Measurements from ENCODE around the gene B4GALNT3.

Gene B4GALNT3

DNA sequence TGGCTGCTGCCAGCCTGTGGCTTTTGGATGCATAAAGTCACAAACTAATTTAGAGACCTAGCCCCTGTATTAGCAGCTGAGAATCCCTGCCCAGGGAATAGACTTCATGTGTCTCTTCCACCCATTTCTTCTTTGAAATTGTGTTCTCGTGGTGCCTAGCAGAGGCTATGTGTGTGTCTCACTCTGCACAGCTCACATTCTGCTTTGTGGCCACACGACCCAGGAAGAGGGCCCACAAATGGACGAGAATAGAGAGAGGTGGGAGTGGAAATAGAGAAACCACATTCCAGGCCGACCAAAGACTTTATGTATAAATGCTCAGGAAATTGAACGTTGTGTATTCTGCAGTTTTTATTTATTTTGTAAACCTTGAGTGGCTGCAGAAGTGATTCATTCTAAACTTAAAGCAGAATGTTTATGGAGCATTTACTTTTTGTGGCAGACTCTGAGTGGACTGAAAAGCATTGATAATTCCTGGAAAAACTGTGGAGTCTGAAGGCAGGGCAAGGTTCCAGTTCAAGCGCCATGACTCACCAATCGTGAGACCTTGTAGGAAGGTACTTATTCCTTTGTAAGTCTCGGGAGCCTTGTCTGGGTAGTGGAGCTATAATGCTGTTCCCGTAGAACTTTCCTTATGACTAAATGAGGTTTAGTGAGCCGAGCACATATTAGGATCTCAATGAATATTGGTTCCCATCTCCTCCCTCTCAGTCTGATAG lies 9.1 kb downstream of the B4GALNT3 start:
- DNase-seq = no peak

DNA sequence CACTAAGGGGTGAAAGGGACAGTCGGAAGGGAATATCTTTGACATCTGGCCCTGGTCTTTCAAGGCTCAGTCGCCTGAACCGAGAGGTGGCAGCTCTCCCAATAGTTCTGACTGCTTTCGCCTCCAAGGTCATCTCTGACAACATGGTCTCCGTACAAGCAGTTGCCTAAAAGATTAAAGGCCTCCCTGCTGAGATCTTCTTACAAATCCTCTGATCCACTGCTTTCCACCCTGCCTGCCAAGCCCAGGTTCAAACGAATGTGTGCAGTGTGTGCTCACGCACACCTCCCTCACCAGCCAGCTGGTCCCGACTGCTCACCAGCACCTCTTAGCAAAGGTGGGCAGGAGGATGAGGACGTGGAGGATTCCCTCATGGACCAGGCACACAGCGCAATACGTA lies 10.4 kb downstream of the B4GALNT3 start:
- no peak for DNase-seq

DNA sequence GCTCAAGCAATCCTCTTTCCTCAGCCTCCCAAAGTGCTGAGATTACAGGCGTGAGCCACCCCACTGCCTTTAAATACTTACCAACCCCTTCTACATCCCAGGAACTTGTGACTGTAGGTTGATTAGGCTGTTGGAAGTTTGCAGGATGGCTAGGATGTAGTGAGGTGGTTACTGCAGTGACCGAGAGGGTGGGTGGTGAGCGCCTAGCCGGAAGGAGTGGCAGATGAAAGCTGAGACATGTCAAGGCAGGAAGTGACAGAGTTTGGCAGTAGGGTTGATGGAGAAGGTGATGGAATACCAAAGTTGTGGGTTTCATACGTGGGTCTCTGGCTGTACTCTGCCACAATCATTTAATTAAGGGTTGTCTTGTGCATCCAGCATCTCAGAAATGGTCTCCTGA lies 13.5 kb downstream of the B4GALNT3 start:
- DNase-seq = no peak

DNA sequence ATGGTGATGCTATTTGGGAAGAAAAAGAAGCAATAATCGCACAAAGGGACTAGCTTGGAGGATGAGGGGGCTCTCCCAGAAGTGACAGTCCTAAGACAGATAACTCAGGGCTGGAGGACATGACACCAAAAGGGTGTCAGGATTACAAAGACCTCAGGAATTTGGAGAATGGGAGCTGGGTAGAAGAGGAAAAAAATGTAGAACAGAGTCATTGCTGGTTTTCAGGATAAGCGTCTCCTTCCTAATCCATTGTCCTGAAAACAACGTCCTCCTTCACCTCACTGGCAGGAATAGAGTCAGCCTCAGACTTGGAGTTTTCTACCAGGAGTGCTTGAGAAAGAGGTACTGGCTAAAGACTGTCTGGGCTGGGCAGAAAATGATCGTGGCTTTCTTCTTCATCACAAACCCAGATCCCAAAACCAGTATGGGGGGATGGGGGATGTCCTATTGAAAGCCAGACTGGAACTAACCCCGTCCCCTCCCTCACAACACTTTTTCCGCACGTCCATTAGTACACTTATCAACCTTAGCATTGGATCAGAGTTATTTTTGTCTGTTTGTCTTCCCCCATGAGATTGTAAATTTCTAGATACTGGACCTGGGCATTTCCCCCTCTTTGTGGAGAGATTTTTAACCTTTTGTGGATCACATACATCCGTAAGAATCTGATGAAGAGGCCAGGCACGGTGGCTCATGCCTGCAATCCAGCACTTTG lies 14.3 kb downstream of the B4GALNT3 start:
- DNase-seq = no peak

DNA sequence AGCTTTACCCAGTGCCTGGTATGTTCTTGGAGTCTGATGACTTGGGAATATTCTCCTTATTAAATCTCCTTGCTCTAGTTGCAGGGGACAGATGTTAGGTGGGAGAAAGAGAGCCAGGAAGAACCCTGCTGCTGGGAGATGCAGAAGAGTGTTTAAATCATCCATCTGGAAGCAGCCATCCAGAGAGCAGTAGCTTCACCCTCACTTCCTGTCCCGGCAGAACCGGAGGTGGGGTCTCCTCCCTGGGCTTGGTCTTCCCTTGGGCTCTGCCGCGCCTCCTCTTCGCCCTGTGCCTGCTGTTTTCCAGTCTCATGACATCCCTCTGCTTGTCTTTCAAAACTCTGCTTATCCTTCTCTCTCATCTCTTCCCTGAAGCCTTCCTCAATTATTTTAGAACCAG lies 15.5 kb downstream of the B4GALNT3 start:
- DNase-seq = no peak

DNA sequence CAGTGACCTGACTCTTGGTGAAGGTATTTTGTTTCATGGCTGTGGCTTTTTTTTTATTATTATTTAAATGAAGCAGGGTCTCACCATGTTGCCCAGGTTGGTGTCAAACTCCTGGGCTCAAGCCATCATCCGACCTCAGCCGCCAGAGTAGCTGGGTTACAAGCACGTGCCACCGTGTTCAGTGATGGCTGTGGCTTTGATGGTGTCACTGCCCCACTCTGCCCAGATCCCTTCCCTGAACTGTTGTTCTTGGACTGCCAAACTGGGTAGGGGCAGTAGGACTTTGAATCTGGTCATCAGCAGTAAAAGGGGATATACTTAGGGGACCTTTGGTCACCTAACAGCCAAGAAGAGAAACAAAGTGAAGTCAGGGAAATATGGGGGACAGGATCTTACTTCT lies 19.4 kb downstream of the B4GALNT3 start:
- DNase-seq = no peak

DNA sequence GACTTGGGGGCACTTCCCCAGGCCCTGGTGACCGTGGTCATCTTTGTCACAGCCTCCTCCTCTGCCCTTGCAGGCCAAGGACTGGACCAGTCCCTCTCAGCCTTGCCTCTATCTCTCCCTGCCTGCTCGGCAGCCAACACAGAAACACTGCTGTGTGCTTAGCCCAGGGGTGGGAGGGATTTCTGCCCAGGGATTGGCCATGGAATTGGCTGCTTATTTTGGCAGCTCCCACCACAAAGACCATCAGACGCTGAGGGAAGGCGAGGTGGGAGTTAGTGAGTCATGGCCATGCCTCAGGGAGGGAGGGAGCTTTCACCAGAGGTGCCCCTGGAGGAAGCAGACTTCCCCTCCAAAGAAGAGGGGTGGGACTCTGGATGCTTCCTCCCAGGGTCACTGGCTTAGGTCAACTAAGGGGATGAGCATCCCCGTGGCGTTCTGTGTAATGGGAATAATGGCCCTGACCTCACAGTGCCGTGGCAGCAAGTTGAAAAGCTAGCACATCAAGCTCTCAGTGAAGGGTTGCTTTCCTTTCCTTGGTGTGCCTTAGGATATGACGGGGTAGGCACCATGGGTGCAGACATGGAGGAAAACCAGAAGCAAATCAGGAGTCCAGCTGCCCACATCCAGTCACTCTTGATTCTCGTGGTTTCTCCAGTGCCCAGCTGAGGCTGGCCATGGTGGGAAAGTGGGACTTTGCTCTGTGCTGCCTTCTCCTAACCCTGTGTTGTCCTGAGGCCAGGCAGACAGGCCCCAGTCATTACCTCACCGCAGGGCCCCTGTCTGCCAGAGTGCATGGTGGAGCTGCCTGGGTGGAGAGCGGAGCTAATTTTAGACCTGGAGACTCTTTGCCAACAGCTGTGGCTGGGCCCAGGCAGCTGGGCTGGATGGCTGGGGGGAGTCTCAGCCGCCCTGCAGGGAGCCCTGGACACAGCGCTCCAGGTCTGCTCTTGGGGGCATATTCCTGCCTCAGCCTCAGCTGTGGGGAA lies 21.4 kb downstream of the B4GALNT3 start:
- no peak for DNase-seq

DNA sequence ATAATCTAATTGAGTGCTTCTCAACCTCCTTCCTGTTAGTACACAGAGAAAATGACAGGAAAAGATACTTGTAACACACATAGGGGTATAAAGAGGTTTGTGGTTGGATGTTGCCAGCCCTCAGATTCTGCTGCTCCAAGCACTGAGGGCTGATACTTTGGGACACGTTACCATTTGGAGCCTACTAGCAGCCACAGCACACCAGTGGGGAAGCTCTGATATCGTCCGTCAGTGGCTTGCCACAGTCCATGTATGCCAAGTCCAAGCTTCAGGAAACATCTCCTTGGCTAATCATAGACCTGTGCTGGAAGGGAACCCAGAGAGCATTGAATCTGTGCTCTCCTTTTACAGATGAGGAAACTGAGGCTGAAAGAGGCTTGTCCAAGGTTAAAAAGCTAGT lies 22.3 kb downstream of the B4GALNT3 start:
- no peak for DNase-seq

DNA sequence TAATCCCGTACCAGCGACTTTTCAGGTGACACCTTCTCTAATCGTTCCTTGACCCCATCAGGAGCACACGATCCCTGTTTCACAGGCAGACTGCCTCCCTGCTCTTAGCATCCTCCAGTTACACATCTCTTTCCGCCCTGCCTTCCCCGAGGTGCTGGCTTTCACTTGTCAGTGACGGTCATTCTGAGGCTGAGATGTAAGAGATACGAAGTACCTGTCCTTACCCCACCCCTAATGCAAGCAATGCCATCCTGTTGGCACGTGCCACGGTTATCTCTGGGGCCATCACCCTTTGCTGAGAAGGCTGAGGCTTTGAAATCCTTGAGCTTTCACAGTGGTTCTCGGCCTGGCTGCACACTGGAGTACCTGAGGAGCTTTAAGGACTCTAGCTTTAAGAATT lies 24.4 kb downstream of the B4GALNT3 start:
- DNase-seq = no peak

DNA sequence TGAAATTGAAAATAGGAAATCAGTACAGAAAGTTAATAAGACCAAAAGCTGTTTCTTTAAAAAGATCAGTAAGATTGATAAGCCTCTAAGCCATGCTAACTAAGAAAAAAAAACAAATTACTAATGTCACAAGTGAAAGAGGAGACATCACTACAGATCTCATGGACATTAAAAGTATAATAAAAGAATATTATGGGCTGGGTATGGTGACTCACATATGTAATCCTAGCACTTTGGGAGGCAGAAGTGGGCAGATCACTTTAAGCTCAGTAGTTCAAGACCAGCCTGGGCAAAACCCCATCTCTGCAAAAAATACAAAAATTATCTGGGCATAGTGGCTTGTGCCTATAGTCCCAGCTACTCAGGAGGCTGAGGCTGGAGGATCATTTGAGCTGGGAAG lies 30.5 kb downstream of the B4GALNT3 start:
- DNase-seq = no peak

DNA sequence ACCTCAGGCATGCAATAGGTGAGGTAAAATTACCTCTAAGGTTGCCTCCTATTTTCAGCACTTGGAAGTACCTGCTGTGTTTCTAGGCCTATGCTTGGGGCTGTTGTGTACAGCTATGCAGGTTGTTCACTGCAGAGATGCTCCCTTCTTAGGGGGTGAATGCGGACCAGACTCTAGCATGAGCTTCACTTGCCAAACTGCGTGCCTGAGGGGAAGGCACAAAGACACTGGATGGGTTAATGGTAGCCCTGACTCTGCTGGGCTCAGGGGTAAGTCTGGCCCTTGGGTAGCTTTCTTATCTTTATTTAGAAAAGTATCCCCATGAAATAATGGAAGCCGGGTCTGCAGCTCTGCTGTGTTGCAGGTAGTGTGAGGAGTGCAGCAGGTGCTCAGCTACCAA lies 35.7 kb downstream of the B4GALNT3 start:
- no peak for DNase-seq

DNA sequence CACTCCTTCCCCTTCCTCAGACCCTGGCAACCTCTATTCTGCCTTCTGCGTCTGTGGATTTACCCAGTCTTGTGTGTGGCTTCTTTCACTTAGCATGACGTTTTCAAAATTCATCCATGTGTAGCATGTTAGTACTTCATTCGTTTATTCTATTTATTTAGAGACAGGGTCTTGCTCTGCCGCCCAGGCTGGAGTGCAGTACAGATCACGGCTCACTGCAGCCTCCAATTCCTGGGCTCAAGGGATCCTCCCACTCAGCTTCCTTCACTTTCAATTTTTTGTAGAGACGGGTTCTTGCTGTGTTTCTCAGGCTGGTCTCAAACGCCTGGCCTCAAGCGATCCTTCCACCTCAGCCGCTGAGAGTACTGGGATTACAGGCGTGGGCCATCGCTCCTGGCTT lies 37.0 kb downstream of the B4GALNT3 start:
- DNase-seq = no peak

DNA sequence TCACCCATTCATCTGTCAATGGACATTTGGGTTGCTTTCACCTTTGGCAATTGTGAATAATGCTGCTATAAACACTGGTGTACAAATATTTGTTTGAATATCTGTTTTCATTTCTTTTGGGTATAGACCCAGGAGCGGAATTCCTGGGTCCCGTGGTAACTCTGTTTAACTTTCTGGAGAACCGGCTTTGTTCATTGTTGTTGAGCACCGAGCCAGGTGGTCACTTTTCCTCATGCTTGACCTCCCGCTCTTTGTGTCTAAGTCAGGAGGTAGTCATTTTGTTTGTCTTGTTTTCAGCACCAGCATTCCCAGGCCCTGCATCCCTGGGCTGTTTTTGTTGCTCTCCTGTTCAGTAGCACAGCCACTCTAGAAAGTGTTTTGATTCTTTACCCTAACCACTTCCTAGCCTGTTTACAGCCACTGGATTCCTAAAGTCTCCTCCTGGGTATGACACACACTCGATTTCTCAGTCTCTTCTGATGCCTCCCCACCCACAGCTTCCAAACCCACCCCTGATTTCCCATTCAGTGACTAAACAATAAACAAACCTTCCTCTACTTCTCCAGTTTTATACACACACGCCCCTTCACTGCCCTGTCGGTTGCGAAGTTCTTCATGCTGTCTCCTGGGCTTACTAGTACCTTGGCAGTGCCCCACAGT lies 37.9 kb downstream of the B4GALNT3 start:
- no peak for DNase-seq

DNA sequence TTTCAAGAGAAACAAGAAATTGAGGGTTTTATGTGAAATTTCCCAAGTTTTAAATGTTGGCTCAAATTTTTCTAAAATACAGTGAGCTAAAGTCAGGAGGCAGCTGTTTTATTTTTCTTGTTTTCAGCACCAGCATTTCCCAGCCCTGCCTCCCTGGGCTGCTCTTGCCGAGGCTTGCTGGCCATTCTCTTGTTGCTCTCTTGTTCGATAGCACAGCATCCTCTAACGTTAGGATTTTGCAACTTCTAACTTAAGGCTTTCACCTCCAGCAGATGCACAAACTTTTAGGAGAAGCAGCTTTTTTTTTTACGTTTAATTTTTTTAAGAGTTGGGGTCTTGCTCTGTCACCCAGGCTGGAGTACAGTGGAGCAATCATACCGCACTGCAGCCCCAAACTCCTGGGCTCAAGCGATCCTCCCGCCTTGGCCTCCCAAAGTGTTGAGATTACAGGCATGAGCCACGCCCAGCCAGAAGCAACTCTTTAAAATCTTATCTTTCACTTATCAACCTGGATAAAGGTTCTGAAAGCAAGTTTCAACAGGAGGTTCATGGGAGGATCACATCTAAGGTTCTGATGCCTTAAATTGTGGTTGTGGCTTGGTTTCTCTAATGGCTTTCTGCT lies 40.2 kb downstream of the B4GALNT3 start:
- no peak for DNase-seq

DNA sequence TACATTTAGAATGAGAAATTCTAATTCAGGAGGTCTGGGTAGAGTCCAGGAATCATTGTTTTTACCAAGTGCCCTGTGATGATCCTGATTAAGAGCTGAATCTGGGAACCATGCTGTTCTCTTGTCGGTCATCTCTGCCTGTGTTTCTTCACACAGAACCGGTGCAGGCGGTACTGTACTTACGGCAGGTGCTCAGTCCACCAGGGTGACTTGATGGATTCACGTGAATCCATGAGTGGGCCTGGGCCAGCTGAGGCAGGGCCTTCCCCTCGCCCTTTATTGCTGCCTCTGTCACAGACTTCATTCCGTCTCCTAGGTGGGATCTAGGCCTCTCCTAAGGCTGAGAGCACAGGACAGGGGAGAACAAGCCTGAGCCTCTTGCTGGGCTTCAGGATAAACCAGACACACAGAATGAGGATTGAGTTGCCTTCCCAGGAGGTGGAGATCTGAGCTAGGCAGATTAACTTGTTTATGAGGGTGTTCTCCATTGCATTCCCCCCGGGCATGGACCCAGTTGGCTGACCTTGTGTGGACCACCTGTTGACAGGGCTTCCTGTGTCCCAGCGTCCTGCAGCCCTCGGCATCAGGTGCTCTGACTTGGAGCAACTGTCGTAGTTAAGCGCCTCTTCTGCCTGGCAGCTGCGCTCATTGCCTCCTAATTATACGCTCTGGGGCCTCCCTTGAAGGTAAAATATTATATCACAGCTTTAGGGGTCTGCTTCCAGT lies 42.1 kb downstream of the B4GALNT3 start:
- DNase-seq = no peak

DNA sequence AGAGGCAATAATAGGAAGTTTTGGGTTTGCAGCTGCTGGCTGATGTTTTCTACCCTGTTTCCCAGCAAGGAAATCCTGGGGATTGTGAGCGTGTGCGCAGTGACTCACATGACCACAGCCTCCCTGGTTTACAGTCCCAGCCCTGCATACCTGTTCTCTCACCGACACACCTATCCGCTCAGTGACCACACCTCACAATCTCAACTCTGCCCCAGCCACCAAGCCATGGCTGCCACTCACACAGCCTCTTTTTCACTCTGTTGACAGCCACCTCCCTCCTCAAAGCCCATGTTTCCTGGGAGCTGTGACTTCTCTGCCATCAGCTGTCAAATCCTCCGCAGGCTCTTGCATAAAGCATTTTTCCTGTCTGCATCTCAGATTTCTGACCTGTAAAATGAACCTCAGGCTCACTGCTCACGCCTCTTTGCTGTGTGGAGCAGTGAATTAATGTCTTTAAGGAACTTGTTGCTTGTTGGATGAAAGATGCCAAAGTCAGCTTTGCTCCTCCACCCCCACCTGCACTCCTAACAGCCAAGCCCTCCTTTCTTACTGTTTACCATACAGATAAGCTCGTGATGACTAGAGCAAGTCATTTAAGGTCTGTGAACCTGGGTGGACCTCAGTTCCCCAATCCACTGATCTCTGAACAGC lies 43.5 kb downstream of the B4GALNT3 start:
- no peak for DNase-seq

DNA sequence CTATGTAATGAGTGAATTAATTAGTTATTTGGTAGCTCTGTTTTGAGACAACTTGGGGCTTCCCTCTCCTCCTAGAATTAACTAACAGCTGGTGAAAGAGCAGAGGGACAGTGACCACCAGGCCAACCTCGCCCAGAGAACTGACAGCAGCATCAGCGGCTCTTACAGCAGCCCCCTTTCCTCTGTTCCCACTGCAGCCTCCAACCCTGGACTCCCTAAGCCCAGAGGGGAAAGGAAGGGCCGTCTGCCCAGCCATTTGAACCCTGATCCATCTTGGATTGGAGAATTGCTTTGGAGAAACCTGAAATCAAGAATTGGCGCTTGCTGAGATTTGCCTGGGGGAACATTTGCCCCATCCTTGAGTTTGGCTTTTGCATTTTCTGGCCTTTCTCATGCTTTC lies 45.5 kb downstream of the B4GALNT3 start:
- no peak for DNase-seq

DNA sequence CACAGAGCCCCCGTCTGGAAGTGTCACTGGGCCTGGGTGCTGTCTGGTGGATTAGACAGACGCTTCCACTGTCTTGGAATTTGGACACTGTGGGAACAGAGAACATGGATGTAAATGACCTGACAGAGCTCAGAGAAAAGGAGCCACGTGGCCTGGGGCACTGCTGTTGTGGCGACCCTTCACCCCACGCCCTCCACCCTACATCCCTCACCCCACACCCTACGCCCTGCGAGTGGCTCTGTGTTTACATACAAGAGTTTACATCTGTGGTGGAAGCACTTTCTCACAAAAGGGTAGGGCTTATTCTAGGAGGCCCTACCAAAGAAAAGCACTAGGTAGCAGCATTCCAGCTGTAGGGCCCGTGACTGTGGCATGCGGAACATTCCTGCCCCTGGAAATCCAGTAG lies 47.7 kb downstream of the B4GALNT3 start:
- DNase-seq = no peak

DNA sequence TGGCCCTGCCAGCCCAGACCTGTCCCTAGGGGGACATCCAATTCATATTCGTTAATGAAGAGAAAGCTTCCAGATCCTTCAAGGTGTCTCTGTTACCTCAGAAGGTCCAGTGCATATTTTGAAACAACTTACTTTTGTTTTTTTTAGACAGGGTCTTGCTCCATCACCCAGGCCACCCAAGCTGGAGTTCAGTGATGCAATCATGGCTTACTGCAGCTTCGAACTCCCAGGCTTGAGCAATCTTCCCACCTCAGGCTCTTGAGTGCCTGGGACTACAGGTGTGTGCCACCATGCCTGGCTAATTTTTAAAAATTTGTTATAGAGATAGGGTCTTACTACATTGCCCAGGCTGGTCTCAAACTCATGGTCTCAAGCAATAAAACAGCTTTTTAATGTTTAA lies 48.4 kb downstream of the B4GALNT3 start:
- DNase-seq = no peak

DNA sequence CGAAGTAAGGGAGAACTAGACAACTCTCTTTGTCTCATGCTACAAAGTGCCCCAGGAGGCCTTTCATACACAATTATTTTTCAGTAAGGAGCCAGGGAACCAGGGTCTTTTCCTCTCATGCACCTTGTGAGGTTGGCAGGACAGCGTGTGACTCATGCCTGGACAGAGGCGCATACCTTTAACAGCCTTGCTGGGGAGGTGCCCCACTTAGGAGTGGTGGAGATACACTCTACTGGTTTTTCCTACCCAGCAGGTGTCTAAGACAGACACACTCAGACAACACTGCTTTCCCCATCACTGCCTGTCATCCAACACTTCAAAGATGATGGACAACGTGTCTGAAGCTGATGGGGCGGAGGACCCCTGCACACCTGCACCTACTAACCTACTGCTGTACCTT lies 49.1 kb downstream of the B4GALNT3 start:
- DNase-seq = no peak

DNA sequence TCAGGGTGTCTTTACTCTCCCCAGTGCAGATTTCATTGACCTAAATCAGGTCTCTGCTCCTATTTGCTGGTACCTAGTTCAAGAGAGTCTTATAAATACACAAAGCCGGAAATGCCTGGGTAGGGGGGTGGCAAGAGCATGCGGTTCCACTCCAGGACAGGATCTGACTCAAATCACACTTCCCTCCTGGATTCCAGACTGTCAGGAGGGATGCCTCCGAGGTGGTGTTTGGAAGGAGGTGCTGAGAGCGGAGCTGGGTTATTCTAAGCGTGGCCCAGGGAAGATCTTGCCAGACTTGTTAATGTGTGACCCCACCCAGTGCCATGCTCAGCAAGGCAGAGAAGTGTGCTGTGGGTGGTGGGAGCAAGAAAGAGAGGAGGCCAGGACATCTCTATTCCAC lies 49.8 kb downstream of the B4GALNT3 start:
- DNase-seq = no peak
